Body of pancreas (tissue), 4 donors: Measurements from ENCODE around the gene MYO5A. TPM values are rescaled to one million over a fixed set of nuclear protein-coding genes. Genes with fewer than 3 reads are reported as not detected.

ENCODE experiments used
- ATAC-seq: fragments of 150-250 bp; one replicate; pipeline ENCODE4 v1.9.1; 2016
- DNase-seq, 4 donors: peaks; one replicate each; pipeline ENCODE4 v3.0.0-alpha.2; 2019
- H3K27ac ChIP-seq, 4 donors: fragments of 200-600 bp; sonication (generic); 1 replicate in 3 of 4; 2 replicates in 1 of 4; pipeline versions ENCODE4 v1.5.1 to v1.6.1; 2016 to 2019; ENCODE audit warnings: mild to moderate bottlenecking in 1 of 4, mixed read lengths in 1 of 4, moderate library complexity in 1 of 4
- H3K27me3 ChIP-seq, 2 donors: fragments of 200-600 bp; sonication (generic); one replicate each; pipeline ENCODE4 v1.6.0; 2016; ENCODE audit warnings: mild to moderate bottlenecking in 1 of 2
- H3K36me3 ChIP-seq, 2 donors: fragments of 200-600 bp; sonication (generic); replicated peaks in 1 of 2; 2 replicates each; pipeline ENCODE4 v1.5.1; 2016; ENCODE audit warnings: low read depth in 2 of 2; ENCODE audit not compliant: insufficient read depth in 1 of 2
- H3K4me1 ChIP-seq: fragments of 200-600 bp; sonication (generic); one replicate; pipeline ENCODE4 v1.6.0; 2016
- H3K4me3 ChIP-seq, 2 donors: fragments of 200-600 bp; sonication (generic); 1 replicate in 1 of 2; 2 replicates in 1 of 2; pipeline ENCODE4 v1.5.1; 2016 to 2019
- H3K9me3 ChIP-seq, 3 donors: fragments of 200-600 bp; sonication (generic); 1 replicate in 2 of 3; 2 replicates in 1 of 3; pipeline ENCODE4 v1.5.1; 2016
- CTCF ChIP-seq, 7 experiments: fragments of 450-650 bp in 4 of 7; fragments of 200-600 bp in 3 of 7; sonication (generic) in 3 of 7; IDR thresholded peaks; one replicate each; pipeline ENCODE4 v1.5.1; 2016 to 2019; ENCODE audit warnings: antibody characterized with exemption in 7 of 7
- POLR2A ChIP-seq, 3 donors: fragments of 450-650 bp; IDR thresholded peaks; one replicate each; pipeline ENCODE4 v1.6.1; 2016; ENCODE audit warnings: antibody characterized with exemption in 3 of 3, mild to moderate bottlenecking in 2 of 3
- WGBS, 2 donors: methylation state at CpG; one replicate each; pipeline ENCODE4 v1.1.5; 2017; 5-methylcytosine and 5-hydroxymethylcytosine counted together
- intact Hi-C: fragments of 100-400 bp; cut with DNase I; formaldehyde crosslinking; loops from one replicate; pipeline ENCODE4 v1.15.1; 2023
- total RNA-seq, 2 donors: library from RNA; depleted of rRNA; stranded (reverse); fragments of >200 nt; gene quantifications; one replicate each; pipeline ENCODE4 v1.1.0, GENCODE V29; 2016

MYO5A gene
- total RNA-seq, 2 donors from 2014 or later: 8.2 to 11.9 TPM

GRCh38 chr15:52382647-52383046 lies 146.0 kb downstream of the MYO5A start:
- H3K27me3 ChIP-seq: no peaks in the 10 kb centered on the region
- DNase-seq (no peak), ATAC-seq (no peak)
- TF ChIP-seq POLR2A (IDR thresholded peaks at IDR 0.05): no peak
- TF ChIP-seq CTCF (IDR thresholded peaks at IDR 0.05): no peak
- no peaks in the 10 kb centered on the region for H3K9me3 ChIP-seq
- no peak overlapping the region for H3K27ac ChIP-seq
- H3K4me1 ChIP-seq: no peaks in the 10 kb centered on the region
- WGBS, 2 donors: 88 to 92% methylated on average over 1 of the region's 1 CpG
- H3K4me3 ChIP-seq: no peak overlapping the region
- intact Hi-C loops: no loop called here
- H3K36me3 ChIP-seq: peaks cover 3 to 6% of the 10 kb centered on the region in 2 donors

GRCh38 chr15:52379395-52380106 lies 149.1 kb downstream of the MYO5A start:
- 87 to 89% methylated on average over 14 of the region's 14 CpGs for WGBS, 2 donors
- Histone ChIP-seq H3K4me1 (no peaks in the 10 kb centered on the region), H3K27ac (no peak overlapping the region), H3K4me3 (no peak overlapping the region), H3K36me3 (peaks cover 0 to 3% of the 10 kb centered on the region in 2 donors), H3K27me3 (no peaks in the 10 kb centered on the region), H3K9me3 (no peaks in the 10 kb centered on the region)
- DNase-seq (no peak), ATAC-seq (no peak)
- intact Hi-C loops: no loop called here
- TF ChIP-seq CTCF (IDR thresholded peaks at IDR 0.05): no peak
- no peak for TF ChIP-seq POLR2A (IDR thresholded peaks at IDR 0.05)

GRCh38 chr15:52378746-52379394 lies 149.8 kb downstream of the MYO5A start:
- Histone ChIP-seq H3K9me3 (no peaks in the 10 kb centered on the region), H3K27ac (no peak overlapping the region), H3K36me3 (peaks cover 0 to 5% of the 10 kb centered on the region in 2 donors), H3K4me3 (no peak overlapping the region), H3K27me3 (no peaks in the 10 kb centered on the region), H3K4me1 (no peaks in the 10 kb centered on the region)
- ATAC-seq (no peak), DNase-seq (no peak)
- intact Hi-C loops: no loop called here
- TF ChIP-seq CTCF (IDR thresholded peaks at IDR 0.05) (no peak), POLR2A (IDR thresholded peaks at IDR 0.05) (no peak)
- 93 to 94% methylated on average over 6 of the region's 6 CpGs for WGBS, 2 donors

GRCh38 chr15:52370010-52370409 lies 158.7 kb downstream of the MYO5A start:
- H3K36me3 ChIP-seq: peaks cover 4% of the 10 kb centered on the region in 2 donors
- WGBS, 2 donors: 78 to 90% methylated on average over 9 of the region's 9 CpGs
- no peaks in the 10 kb centered on the region for H3K4me1 ChIP-seq
- TF ChIP-seq CTCF (IDR thresholded peaks at IDR 0.05): no peak
- TF ChIP-seq POLR2A (IDR thresholded peaks at IDR 0.05): no peak
- no peaks in the 10 kb centered on the region for H3K9me3 ChIP-seq
- H3K27me3 ChIP-seq: no peaks in the 10 kb centered on the region
- H3K4me3 ChIP-seq: no peak overlapping the region
- DNase-seq (no peak), ATAC-seq (no peak)
- no peak overlapping the region for H3K27ac ChIP-seq
- intact Hi-C loops: no loop called here
